ENCODE data around the gene SLC16A12.
"Not testable (repeated sequence)": the region's sequence is repeated elsewhere in the genome, so short reads cannot be mapped to it uniquely, and the experiment has no call there.

Gene SLC16A12

DNA sequence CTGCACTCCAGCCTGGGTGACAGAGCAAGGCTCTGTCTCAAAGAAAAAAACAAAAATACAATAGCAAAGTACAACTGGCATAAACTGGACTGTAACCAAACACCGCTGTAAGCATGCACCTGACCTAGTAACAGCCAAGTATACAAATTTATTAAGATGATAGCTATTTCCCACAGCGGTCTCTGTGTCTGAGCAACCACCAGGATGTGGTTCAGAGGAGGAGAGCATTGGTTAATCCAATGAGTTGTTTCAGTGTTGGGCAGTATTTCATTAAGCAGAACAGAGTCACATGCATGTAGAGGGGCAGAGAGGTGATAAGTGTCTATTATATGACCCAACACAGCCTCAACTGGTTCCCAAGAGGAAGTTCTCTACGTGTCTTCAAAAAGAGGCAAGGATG is 4.0 kb downstream of the SLC16A12 start:
- no peak for TF ChIP-seq CTCF (conservative IDR thresholded peaks at IDR 0.05)
- no peak for TF ChIP-seq ZFX (IDR thresholded peaks at IDR 0.05)
- H3K27ac ChIP-seq: no peak overlapping the region

DNA sequence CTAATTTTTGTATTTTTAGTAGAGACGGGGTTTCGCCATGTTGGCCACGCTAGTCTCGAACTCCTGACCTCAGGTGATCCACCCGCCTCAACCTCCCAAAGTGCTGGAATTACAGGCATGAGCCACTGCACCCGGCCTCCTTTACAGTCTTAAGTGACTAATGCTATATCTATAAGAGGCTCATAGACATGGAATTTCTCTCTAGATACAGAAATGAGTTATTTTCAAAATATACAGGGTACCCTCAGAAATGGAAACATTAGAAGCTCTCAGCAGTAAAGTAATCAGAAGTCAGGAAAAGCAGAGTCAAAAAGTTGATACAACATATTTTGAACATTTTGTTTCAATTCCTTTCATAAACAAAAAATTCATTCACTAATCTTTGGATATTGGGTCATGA is 5.7 kb downstream of the SLC16A12 start:
- not testable (repeated sequence) for H3K27ac ChIP-seq

- H3K27ac ChIP-seq: no peak overlapping the region
- TF ChIP-seq ZFX (IDR thresholded peaks at IDR 0.05): no peak
- TF ChIP-seq CTCF (conservative IDR thresholded peaks at IDR 0.05): no peak
Measured at GRCh38 chr10:89526358-89526757, 9.0 kb downstream of the SLC16A12 start.

DNA sequence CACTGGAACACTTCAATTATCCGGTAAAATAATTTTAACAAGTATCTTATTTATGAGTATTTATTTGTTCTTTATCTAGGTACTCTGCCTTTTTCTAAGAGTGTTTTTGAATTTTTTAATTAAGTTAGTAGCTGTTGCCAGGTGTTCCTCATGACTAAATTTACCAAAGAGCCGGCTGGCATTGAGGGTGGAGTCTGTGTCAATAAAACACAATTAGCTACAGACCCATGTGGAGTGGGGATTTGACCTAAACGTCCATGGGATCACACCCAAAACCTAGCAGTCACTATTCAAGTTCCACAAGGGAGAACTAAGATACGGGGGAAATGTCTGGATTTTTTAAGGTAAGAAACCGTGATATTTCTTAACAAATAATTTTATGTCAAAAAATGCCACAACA is 9.8 kb downstream of the SLC16A12 start:
- no peak overlapping the region for H3K27ac ChIP-seq
- TF ChIP-seq ZFX (IDR thresholded peaks at IDR 0.05): no peak
- no peak for TF ChIP-seq CTCF (conservative IDR thresholded peaks at IDR 0.05)

GRCh38 chr10:89524279-89524678 is 11.1 kb downstream of the SLC16A12 start:
- TF ChIP-seq CTCF (conservative IDR thresholded peaks at IDR 0.05) (no peak), ZFX (IDR thresholded peaks at IDR 0.05) (no peak)
- no peak overlapping the region for H3K27ac ChIP-seq

GRCh38 chr10:89523274-89523673 is 12.1 kb downstream of the SLC16A12 start:
- TF ChIP-seq CTCF (conservative IDR thresholded peaks at IDR 0.05) (no peak), ZFX (IDR thresholded peaks at IDR 0.05) (no peak)
- no peak overlapping the region for H3K27ac ChIP-seq

GRCh38 chr10:89522463-89522862 is 12.9 kb downstream of the SLC16A12 start:
- TF ChIP-seq ZFX (IDR thresholded peaks at IDR 0.05) (no peak), CTCF (conservative IDR thresholded peaks at IDR 0.05) (no peak)
- H3K27ac ChIP-seq: no peak overlapping the region

- no peak for TF ChIP-seq ZFX (IDR thresholded peaks at IDR 0.05)
- TF ChIP-seq CTCF (conservative IDR thresholded peaks at IDR 0.05): no peak
- no peak overlapping the region for H3K27ac ChIP-seq
Measured at GRCh38 chr10:89521368-89521767, 14.0 kb downstream of the SLC16A12 start.

Measured in C4-2B (cell line).